Measurements from ENCODE around the gene DIP2C. TPM values are rescaled to one million over a fixed set of nuclear protein-coding genes. Genes with fewer than 3 reads are reported as not detected.
"Not testable (repeated sequence)": the region's sequence is repeated elsewhere in the genome, so short reads cannot be mapped to it uniquely, and the experiment has no call there.

DIP2C gene
- polyA plus RNA-seq, 1 of the 3 experiments (the other 2 are of a cell fraction) = 8.7 TPM

DNA sequence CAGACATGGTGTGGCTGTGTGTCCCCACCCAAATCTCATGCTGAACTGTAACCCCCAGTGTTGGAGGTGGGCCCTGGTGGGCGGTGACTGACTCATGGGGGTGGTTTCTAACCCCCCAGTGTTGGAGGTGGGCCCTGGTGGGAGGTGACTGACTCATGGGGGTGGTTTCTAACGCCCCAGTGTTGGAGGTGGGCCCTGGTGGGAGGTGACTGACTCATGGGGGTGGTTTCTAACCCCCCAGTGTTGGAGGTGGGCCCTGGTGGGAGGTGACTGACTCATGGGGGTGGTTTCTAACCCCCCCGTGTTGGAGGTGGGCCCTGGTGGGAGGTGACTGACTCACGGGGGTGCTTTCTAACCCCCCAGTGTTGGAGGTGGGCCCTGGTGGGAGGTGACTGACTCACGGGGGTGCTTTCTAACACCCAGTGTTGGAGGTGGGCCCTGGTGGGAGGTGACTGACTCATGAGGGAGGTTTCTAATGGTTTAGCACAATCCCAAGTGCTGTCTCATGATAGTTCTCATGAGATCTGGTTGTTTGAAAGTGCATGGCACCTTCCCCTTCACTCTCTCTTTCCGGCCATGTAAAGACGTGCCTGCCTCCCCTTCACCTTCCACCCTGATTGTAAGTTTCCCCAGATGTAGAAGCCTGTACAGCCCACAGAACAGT is 78.7 kb downstream of the DIP2C start:
- peak; percentile 48; the same call in 1 of the 2 replicates for TF ChIP-seq FOSL2 (IDR thresholded peaks at IDR 0.05; ENCODE audit: borderline replicate concordance, low read depth)
- 0 out of 2 replicates have a peak, but pooled peaks have one; percentile 20 for TF ChIP-seq JUND (IDR thresholded peaks at IDR 0.05)
- CTCF ChIA-PET = interaction anchor here (1.0 kb wide), 1 partner anchor 9 kb away, joined by 3 read pairs; no protein-coding TSS in a partner anchor
- Histone ChIP-seq H3K9ac (peak overlapping the region; percentile 38; the same call in 1 of the 2 replicates), H3K79me2 (ENCODE audit: insufficient read depth) (peaks cover 62% of the 10 kb centered on the region), H3K4me2 (peak overlapping the region; percentile 61), H3K27ac (ENCODE audit: low read depth in 2 of 2, low read length in 1 of 2) (peak overlapping the region in 1 of 2 experiments; percentile 78; a peak in 2 of 4 replicates), H3F3A (replicated peaks; ENCODE audit: insufficient read depth) (peaks cover 28% of the 10 kb centered on the region), H4K20me1 (ENCODE audit: insufficient read depth) (peaks cover 68% of the 10 kb centered on the region), H3K4me1 (ENCODE audit: control insufficient read depth in 1 of 2, insufficient read depth in 2 of 2, low read depth in 1 of 2, low read length in 1 of 2) (peaks cover 11 to 30% of the 10 kb centered on the region in 2 experiments; a peak in 2 of 4 replicates)
- H3K9me2 ChIP-seq; DNase-seq; H3K9me3 ChIP-seq; H3K36me3 ChIP-seq (replicated peaks in 1 of 2; ENCODE audit: control insufficient read depth in 1 of 2, insufficient read depth in 2 of 2, low read length in 1 of 2); H3K4me3 ChIP-seq (ENCODE audit: low read depth in 2 of 2, low read length in 1 of 2); H3K27me3 ChIP-seq (ENCODE audit: insufficient read depth); POLR2A ChIA-PET; H2AFZ ChIP-seq (ENCODE audit: low read depth): not testable (repeated sequence)
- 75% methylated on average over 3 of the region's 7 CpGs for WGBS (ENCODE audit: low lambda C conversion rate)

- H3K27ac ChIP-seq (ENCODE audit: low read depth in 2 of 2, low read length in 1 of 2) = peak overlapping the region in 1 of 2 experiments; percentile 64; a peak in 2 of 4 replicates
- TF ChIP-seq TAF1 (IDR thresholded peaks at IDR 0.05; ENCODE audit: borderline replicate concordance, low read depth, low read length) (no peak), RCOR1 (IDR thresholded peaks at IDR 0.05; ENCODE audit: low read length) (no peak), NRF1 (IDR thresholded peaks at IDR 0.05; ENCODE audit: low read depth, low read length) (no peak), TCF12 (IDR thresholded peaks at IDR 0.05) (no peak), SIN3A (IDR thresholded peaks at IDR 0.05; ENCODE audit: borderline replicate concordance, low read depth, low read length) (no peak), MXI1 (IDR thresholded peaks at IDR 0.05; ENCODE audit: low read depth, low read length) (no peak), POLR2AphosphoS5 (IDR thresholded peaks at IDR 0.05; ENCODE audit: low read depth, low read length) (no peak), NFIC (IDR thresholded peaks at IDR 0.05; ENCODE audit: borderline replicate concordance) (no peak), MEF2A (IDR thresholded peaks at IDR 0.05; ENCODE audit: borderline replicate concordance, low read depth) (no peak), EZH2phosphoT487 (IDR thresholded peaks at IDR 0.05; ENCODE audit: borderline replicate concordance, low read depth) (no peak), YY1 (IDR thresholded peaks at IDR 0.05; ENCODE audit: low read depth) (no peak)
- TF ChIP-seq, protein P1, sequence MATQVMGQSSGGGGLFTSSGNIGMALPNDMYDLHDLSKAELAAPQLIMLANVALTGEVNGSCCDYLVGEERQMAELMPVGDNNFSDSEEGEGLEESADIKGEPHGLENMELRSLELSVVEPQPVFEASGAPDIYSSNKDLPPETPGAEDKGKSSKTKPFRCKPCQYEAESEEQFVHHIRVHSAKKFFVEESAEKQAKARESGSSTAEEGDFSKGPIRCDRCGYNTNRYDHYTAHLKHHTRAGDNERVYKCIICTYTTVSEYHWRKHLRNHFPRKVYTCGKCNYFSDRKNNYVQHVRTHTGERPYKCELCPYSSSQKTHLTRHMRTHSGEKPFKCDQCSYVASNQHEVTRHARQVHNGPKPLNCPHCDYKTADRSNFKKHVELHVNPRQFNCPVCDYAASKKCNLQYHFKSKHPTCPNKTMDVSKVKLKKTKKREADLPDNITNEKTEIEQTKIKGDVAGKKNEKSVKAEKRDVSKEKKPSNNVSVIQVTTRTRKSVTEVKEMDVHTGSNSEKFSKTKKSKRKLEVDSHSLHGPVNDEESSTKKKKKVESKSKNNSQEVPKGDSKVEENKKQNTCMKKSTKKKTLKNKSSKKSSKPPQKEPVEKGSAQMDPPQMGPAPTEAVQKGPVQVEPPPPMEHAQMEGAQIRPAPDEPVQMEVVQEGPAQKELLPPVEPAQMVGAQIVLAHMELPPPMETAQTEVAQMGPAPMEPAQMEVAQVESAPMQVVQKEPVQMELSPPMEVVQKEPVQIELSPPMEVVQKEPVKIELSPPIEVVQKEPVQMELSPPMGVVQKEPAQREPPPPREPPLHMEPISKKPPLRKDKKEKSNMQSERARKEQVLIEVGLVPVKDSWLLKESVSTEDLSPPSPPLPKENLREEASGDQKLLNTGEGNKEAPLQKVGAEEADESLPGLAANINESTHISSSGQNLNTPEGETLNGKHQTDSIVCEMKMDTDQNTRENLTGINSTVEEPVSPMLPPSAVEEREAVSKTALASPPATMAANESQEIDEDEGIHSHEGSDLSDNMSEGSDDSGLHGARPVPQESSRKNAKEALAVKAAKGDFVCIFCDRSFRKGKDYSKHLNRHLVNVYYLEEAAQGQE (IDR thresholded peaks at IDR 0.05; ENCODE audit: low read depth, low read length) = no peak
- TF ChIP-seq, protein P2, sequence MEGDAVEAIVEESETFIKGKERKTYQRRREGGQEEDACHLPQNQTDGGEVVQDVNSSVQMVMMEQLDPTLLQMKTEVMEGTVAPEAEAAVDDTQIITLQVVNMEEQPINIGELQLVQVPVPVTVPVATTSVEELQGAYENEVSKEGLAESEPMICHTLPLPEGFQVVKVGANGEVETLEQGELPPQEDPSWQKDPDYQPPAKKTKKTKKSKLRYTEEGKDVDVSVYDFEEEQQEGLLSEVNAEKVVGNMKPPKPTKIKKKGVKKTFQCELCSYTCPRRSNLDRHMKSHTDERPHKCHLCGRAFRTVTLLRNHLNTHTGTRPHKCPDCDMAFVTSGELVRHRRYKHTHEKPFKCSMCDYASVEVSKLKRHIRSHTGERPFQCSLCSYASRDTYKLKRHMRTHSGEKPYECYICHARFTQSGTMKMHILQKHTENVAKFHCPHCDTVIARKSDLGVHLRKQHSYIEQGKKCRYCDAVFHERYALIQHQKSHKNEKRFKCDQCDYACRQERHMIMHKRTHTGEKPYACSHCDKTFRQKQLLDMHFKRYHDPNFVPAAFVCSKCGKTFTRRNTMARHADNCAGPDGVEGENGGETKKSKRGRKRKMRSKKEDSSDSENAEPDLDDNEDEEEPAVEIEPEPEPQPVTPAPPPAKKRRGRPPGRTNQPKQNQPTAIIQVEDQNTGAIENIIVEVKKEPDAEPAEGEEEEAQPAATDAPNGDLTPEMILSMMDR (IDR thresholded peaks at IDR 0.05) = no peak
- TF ChIP-seq, protein P3, sequence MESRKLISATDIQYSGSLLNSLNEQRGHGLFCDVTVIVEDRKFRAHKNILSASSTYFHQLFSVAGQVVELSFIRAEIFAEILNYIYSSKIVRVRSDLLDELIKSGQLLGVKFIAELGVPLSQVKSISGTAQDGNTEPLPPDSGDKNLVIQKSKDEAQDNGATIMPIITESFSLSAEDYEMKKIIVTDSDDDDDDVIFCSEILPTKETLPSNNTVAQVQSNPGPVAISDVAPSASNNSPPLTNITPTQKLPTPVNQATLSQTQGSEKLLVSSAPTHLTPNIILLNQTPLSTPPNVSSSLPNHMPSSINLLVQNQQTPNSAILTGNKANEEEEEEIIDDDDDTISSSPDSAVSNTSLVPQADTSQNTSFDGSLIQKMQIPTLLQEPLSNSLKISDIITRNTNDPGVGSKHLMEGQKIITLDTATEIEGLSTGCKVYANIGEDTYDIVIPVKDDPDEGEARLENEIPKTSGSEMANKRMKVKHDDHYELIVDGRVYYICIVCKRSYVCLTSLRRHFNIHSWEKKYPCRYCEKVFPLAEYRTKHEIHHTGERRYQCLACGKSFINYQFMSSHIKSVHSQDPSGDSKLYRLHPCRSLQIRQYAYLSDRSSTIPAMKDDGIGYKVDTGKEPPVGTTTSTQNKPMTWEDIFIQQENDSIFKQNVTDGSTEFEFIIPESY (IDR thresholded peaks at IDR 0.05; ENCODE audit: borderline replicate concordance, low read depth) = no peak
- TF ChIP-seq, protein P4, sequence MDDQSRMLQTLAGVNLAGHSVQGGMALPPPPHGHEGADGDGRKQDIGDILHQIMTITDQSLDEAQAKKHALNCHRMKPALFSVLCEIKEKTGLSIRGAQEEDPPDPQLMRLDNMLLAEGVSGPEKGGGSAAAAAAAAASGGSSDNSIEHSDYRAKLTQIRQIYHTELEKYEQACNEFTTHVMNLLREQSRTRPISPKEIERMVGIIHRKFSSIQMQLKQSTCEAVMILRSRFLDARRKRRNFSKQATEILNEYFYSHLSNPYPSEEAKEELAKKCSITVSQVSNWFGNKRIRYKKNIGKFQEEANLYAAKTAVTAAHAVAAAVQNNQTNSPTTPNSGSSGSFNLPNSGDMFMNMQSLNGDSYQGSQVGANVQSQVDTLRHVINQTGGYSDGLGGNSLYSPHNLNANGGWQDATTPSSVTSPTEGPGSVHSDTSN (IDR thresholded peaks at IDR 0.05) = no peak
These were observed 79.5 kb downstream of the DIP2C start for GRCh38 chr10:609868-610545.

More at GRCh38 chr10:609868-610545, 79.5 kb downstream of the DIP2C start:
- peaks cover 8 to 24% of the 10 kb centered on the region in 2 experiments; a peak in 1 of 4 replicates for H3K4me1 ChIP-seq (ENCODE audit: control insufficient read depth in 1 of 2, insufficient read depth in 2 of 2, low read depth in 1 of 2, low read length in 1 of 2)
- no peak for DNase-seq
- H3K79me2 ChIP-seq (ENCODE audit: insufficient read depth) = peaks cover 62% of the 10 kb centered on the region
- H3K9me2 ChIP-seq = no peaks in the 10 kb centered on the region
- H4K20me1 ChIP-seq (ENCODE audit: insufficient read depth) = peaks cover 67% of the 10 kb centered on the region
- H3K4me2 ChIP-seq = no peak overlapping the region; the same call in 1 of the 2 replicates
- H3K9ac ChIP-seq = no peak overlapping the region
- WGBS (ENCODE audit: low lambda C conversion rate) = 91% methylated on average over 11 of the region's 11 CpGs
- no peak overlapping the region for H3K4me3 ChIP-seq (ENCODE audit: low read depth in 2 of 2, low read length in 1 of 2)
- CTCF ChIA-PET = interaction anchor here (1.0 kb wide), 1 partner anchor 10 kb away, joined by 3 read pairs; no protein-coding TSS in a partner anchor
- peaks cover 28% of the 10 kb centered on the region for H3F3A ChIP-seq (replicated peaks; ENCODE audit: insufficient read depth)
- POLR2A ChIA-PET = no interaction called here
- no peaks in the 10 kb centered on the region for H3K36me3 ChIP-seq (replicated peaks in 1 of 2; ENCODE audit: control insufficient read depth in 1 of 2, insufficient read depth in 2 of 2, low read length in 1 of 2)
- H2AFZ ChIP-seq (ENCODE audit: low read depth) = no peak overlapping the region
- no peaks in the 10 kb centered on the region for H3K9me3 ChIP-seq
- H3K27me3 ChIP-seq (ENCODE audit: insufficient read depth) = no peaks in the 10 kb centered on the region
